WTC11 (cell line): Measurements from ENCODE around the gene EFS. TPM values are rescaled to one million over a fixed set of nuclear protein-coding genes. Genes with fewer than 3 reads are reported as not detected.

Experiments
- ATAC-seq: fragments of 200-7000 bp; cut with Tn5 transposase; 2 replicates; pipeline ENCODE4 v1.10.0; 2021; ENCODE audit warnings: mild to moderate bottlenecking, moderate library complexity
- CTCF ChIA-PET: fragments of 300-600 bp; sonication (Branson Sonifier 250); formaldehyde crosslinking; loops from one replicate; lab custom pipeline; 2021; ENCODE audit warnings: antibody characterized with exemption; lab: Charles Lee
- POLR2A ChIA-PET: fragments of 350-600 bp; sonication (Branson Sonifier 250); formaldehyde crosslinking; loops from one replicate; lab custom pipeline; 2021; ENCODE audit warnings: antibody characterized with exemption; lab: Charles Lee
- DNase-seq: peaks from one replicate; pipeline ENCODE4 v3.0.0; 2021; ENCODE audit warnings: low spot score
- H3K27ac Mint-ChIP-seq: 2 replicates; pipeline ENCODE4 v1.8.0; 2021; ENCODE audit warnings: mixed read lengths
- H3K27me3 Mint-ChIP-seq: 2 replicates; pipeline ENCODE4 v1.8.0; 2021; ENCODE audit warnings: low read depth, mild to moderate bottlenecking, moderate library complexity, mixed read lengths
- H3K36me3 Mint-ChIP-seq: 2 replicates; pipeline ENCODE4 v1.8.0; 2021; ENCODE audit warnings: mixed read lengths
- H3K4me1 Mint-ChIP-seq: 2 replicates; pipeline ENCODE4 v1.8.0; 2022; ENCODE audit warnings: mixed read lengths
- H3K4me3 Mint-ChIP-seq: 2 replicates; pipeline ENCODE4 v1.8.0; 2021; ENCODE audit warnings: mild to moderate bottlenecking, moderate library complexity, mixed read lengths
- H3K9me3 Mint-ChIP-seq: 2 replicates; pipeline ENCODE4 v1.8.0; 2021; ENCODE audit warnings: mixed read lengths
- CREM ChIP-seq: sonication (generic); formaldehyde crosslinking; IDR thresholded peaks from 2 replicates; pipeline ENCODE4 v1.8.1; 2022; ENCODE audit warnings: mild to moderate bottlenecking, missing genetic modification reagents, moderate library complexity
- CTCF ChIP-seq: fragments of 200-600 bp; IDR thresholded peaks from 2 replicates; pipeline ENCODE4 v1.8.0; 2022; ENCODE audit warnings: antibody characterized with exemption
- E2F4 ChIP-seq: sonication (generic); formaldehyde crosslinking; IDR thresholded peaks from 2 replicates; pipeline ENCODE4 v1.8.1; 2022; ENCODE audit warnings: low read depth, mild to moderate bottlenecking, moderate library complexity, missing genetic modification reagents, borderline replicate concordance
- ERG ChIP-seq: fragments of 250-450 bp; sonication (Bioruptor Pico); IDR thresholded peaks from 2 replicates; pipeline ENCODE4 v1.8.0; 2021; ENCODE audit warnings: mild to moderate bottlenecking
- FOXJ3 ChIP-seq: sonication (generic); formaldehyde crosslinking; IDR thresholded peaks from 2 replicates; pipeline ENCODE4 v1.9.0; 2021; ENCODE audit warnings: missing genetic modification reagents, mild to moderate bottlenecking, borderline replicate concordance
- HMGA2 ChIP-seq: fragments of 250-450 bp; sonication (Bioruptor Pico); IDR thresholded peaks from 2 replicates; pipeline ENCODE4 v1.4.0; 2021; ENCODE audit warnings: mild to moderate bottlenecking, moderate library complexity
- JUN ChIP-seq: sonication (generic); formaldehyde crosslinking; IDR thresholded peaks from 2 replicates; pipeline ENCODE4 v1.8.0; 2023; ENCODE audit warnings: mild to moderate bottlenecking, missing genetic modification reagents
- MXD4 ChIP-seq: fragments of 250-450 bp; sonication (Bioruptor Pico); IDR thresholded peaks from 2 replicates; pipeline ENCODE4 v1.8.0; 2021; ENCODE audit warnings: mild to moderate bottlenecking, moderate library complexity, borderline replicate concordance
- NFATC4 ChIP-seq: fragments of 250-450 bp; sonication (Bioruptor Pico); IDR thresholded peaks from 2 replicates; pipeline ENCODE4 v1.9.0; 2021; ENCODE audit warnings: mild to moderate bottlenecking
- OVOL2 ChIP-seq: fragments of 250-450 bp; sonication (Bioruptor Pico); IDR thresholded peaks from 2 replicates; pipeline ENCODE4 v1.9.0; 2021; ENCODE audit warnings: mild to moderate bottlenecking, borderline replicate concordance
- PRRX2 ChIP-seq: fragments of 250-450 bp; sonication (Bioruptor Pico); IDR thresholded peaks from 2 replicates; pipeline ENCODE4 v1.8.0; 2021; ENCODE audit warnings: mild to moderate bottlenecking
- SMAD3 ChIP-seq: sonication (generic); formaldehyde crosslinking; IDR thresholded peaks from 2 replicates; pipeline ENCODE4 v1.8.0; 2022; ENCODE audit warnings: missing genetic modification reagents, mild to moderate bottlenecking, borderline replicate concordance
- SOX15 ChIP-seq: fragments of 250-450 bp; sonication (Bioruptor Pico); IDR thresholded peaks from 2 replicates; pipeline ENCODE4 v1.9.0; 2021; ENCODE audit warnings: mild to moderate bottlenecking
- STAT6 ChIP-seq: sonication (generic); formaldehyde crosslinking; conservative IDR thresholded peaks from 2 replicates; pipeline ENCODE4 v1.8.1; 2023; ENCODE audit warnings: mild to moderate bottlenecking, low read depth, missing genetic modification reagents, moderate library complexity
- TEAD1 ChIP-seq: sonication (generic); formaldehyde crosslinking; IDR thresholded peaks from 2 replicates; pipeline ENCODE4 v1.8.0; 2022; ENCODE audit warnings: mild to moderate bottlenecking, missing genetic modification reagents
- TEAD4 ChIP-seq: sonication (generic); formaldehyde crosslinking; IDR thresholded peaks from 2 replicates; pipeline ENCODE4 v1.8.0; 2022; ENCODE audit warnings: mild to moderate bottlenecking, missing genetic modification reagents
- USF1 ChIP-seq: sonication (generic); formaldehyde crosslinking; IDR thresholded peaks from 2 replicates; pipeline ENCODE4 v1.8.0; 2022; ENCODE audit warnings: mild to moderate bottlenecking, missing genetic modification reagents
- ZNF138 ChIP-seq: sonication (generic); formaldehyde crosslinking; conservative IDR thresholded peaks from 2 replicates; pipeline ENCODE4 v1.8.1; 2022; ENCODE audit warnings: mild to moderate bottlenecking, moderate library complexity, missing genetic modification reagents
- ZNF232 ChIP-seq: sonication (generic); formaldehyde crosslinking; IDR thresholded peaks from 2 replicates; pipeline ENCODE4 v1.8.0; 2022; ENCODE audit warnings: mild to moderate bottlenecking, missing genetic modification reagents
- ZNF263 ChIP-seq: sonication (generic); formaldehyde crosslinking; IDR thresholded peaks from 2 replicates; pipeline ENCODE4 v1.8.1; 2022; ENCODE audit warnings: low read depth, mild to moderate bottlenecking, moderate library complexity, missing genetic modification reagents
- ZNF317 ChIP-seq: sonication (generic); formaldehyde crosslinking; IDR thresholded peaks from 2 replicates; pipeline ENCODE4 v1.8.1; 2023; ENCODE audit warnings: low read depth, mild to moderate bottlenecking, moderate library complexity, missing genetic modification reagents, borderline replicate concordance
- ZNF396 ChIP-seq: fragments of 250-450 bp; sonication (Bioruptor Pico); IDR thresholded peaks from 2 replicates; pipeline ENCODE4 v1.8.0; 2021; ENCODE audit warnings: mild to moderate bottlenecking, moderate library complexity, borderline replicate concordance
- total RNA-seq: library from RNA; stranded (reverse); gene quantifications from 3 replicates; pipeline ENCODE4 v1.2.3, GENCODE V29; 2021

Gene EFS
- total RNA-seq, 1 experiment from 2014 or later = 35.3 TPM

- ATAC-seq (peak; percentile 43; the same call in 1 of the 2 replicates), DNase-seq (no peak)
- Mint-ChIP-seq H3K9me3 (no peaks in the 10 kb centered on the region), H3K36me3 (no peaks in the 10 kb centered on the region), H3K4me3 (no peak overlapping the region), H3K27me3 (peaks cover 38% of the 10 kb centered on the region), H3K4me1 (peaks cover 11% of the 10 kb centered on the region), H3K27ac (no peak overlapping the region)
- CTCF ChIA-PET = interaction anchor here (1.0 to 2.2 kb wide), 3 partner anchors 17 to 71 kb away, joined by 3 to 14 read pairs (median 4); no protein-coding TSS in a partner anchor
- POLR2A ChIA-PET = no interaction called here
- TF ChIP-seq JUN (no peak), STAT6 (CRISPR knock-in tag) (no peak), MXD4 (CRISPR knock-in tag) (no peak), CREM (no peak), HMGA2 (CRISPR knock-in tag) (no peak), ERG (CRISPR knock-in tag) (no peak), ZNF232 (no peak), SOX15 (CRISPR knock-in tag) (no peak), ZNF138 (no peak), FOXJ3 (CRISPR knock-in tag) (no peak), USF1 (CRISPR knock-in tag) (no peak), OVOL2 (CRISPR knock-in tag) (no peak), E2F4 (no peak), PRRX2 (no peak)
Measured at GRCh38 chr14:23385642-23386265, 20.8 kb upstream of the EFS start.

GRCh38 chr14:23385244-23385641 lies 20.3 kb upstream of the EFS start:
- Mint-ChIP-seq H3K4me1 (peaks cover 11% of the 10 kb centered on the region), H3K27me3 (peaks cover 36% of the 10 kb centered on the region), H3K27ac (no peak overlapping the region), H3K4me3 (no peak overlapping the region), H3K9me3 (no peaks in the 10 kb centered on the region), H3K36me3 (no peaks in the 10 kb centered on the region)
- CTCF ChIA-PET = interaction anchor here (2.2 kb wide), 1 partner anchor 71 kb away, joined by 14 read pairs; no protein-coding TSS in a partner anchor
- POLR2A ChIA-PET = no interaction called here
- ATAC-seq (no peak), DNase-seq (no peak)
- TF ChIP-seq ZNF263 (CRISPR knock-in tag) = no peak

GRCh38 chr14:23384364-23385080 lies 19.6 kb upstream of the EFS start:
- Mint-ChIP-seq H3K27ac (no peak overlapping the region), H3K27me3 (peaks cover 35% of the 10 kb centered on the region), H3K36me3 (no peaks in the 10 kb centered on the region), H3K9me3 (no peaks in the 10 kb centered on the region), H3K4me3 (no peak overlapping the region), H3K4me1 (peaks cover 13% of the 10 kb centered on the region)
- POLR2A ChIA-PET = no interaction called here
- ATAC-seq (no peak), DNase-seq (no peak)
- CTCF ChIA-PET = interaction anchor here (2.2 kb wide), 1 partner anchor 72 kb away, joined by 14 read pairs; no protein-coding TSS in a partner anchor
- TF ChIP-seq ERG (CRISPR knock-in tag) (no peak), ZNF396 (CRISPR knock-in tag) (no peak), SMAD3 (no peak), CTCF (no peak), ZNF317 (CRISPR knock-in tag) (no peak), TEAD1 (no peak), TEAD4 (CRISPR knock-in tag) (no peak), OVOL2 (CRISPR knock-in tag) (no peak), NFATC4 (CRISPR knock-in tag) (no peak)
